Stimulated activated CD4-positive, alpha-beta T cell treated with anti-CD3 and anti-CD28 coated beads, Interleukin-15, amount 100 ng/mL, for 48 hours (primary cell): ENCODE measurements around the gene CDK9.

Experiments used
- DNase-seq, 2 donors: peaks; one replicate each; pipeline ENCODE4 v3.0.0-alpha.2; 2020; ENCODE audit warnings: low read depth in 2 of 2

CDK9 gene

GRCh38 chr9:127761491-127761956 is 24.3 kb upstream of the CDK9 start:
- no peak for DNase-seq

GRCh38 chr9:127762111-127762676 is 23.6 kb upstream of the CDK9 start:
- DNase-seq = no peak

DNA sequence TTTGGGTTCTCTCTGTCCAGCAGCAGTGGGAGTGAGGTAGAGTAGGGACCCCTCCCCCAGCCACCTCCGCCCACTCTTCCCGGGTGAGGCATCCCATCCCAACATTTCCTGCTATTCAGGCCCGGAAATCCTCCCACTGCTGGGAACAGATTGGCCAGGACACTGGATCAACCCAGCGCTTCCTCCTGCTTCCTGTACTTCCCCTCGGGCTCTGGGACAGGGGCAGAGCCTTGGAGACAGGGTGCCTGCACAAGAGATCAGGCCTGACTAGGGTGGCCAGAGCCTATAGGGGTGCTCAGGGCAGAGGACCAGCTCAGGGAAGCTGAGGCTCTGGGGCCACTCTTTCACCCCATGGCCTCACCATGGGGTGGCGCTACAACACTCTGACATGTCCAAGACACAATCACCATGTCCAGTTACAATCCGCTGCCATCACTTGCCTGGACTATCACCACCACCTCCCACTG is 21.9 kb upstream of the CDK9 start:
- DNase-seq = no peak

DNA sequence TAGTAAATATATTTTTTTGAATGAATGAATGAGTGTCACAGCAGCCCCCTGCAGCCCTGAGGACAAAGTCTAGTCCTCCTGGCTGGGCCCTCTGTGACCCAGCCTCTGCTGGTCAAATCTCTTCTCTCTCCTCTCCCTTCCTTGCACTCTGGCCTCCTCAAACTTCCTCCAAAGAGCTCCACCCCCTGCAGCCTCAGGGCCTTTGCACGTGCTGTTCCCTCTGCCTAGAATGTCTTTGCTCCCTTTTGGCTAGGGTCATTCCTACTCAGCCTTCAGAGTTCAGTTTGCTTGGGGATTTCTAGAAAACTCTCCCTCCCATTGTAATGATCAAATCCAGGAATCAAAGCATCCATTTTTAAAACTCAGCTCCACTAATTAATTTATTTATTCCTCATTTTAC is 20.4 kb upstream of the CDK9 start:
- no peak for DNase-seq

- DNase-seq = no peak
Observed at GRCh38 chr9:127767410-127767809, 18.4 kb upstream of the CDK9 start.

DNA sequence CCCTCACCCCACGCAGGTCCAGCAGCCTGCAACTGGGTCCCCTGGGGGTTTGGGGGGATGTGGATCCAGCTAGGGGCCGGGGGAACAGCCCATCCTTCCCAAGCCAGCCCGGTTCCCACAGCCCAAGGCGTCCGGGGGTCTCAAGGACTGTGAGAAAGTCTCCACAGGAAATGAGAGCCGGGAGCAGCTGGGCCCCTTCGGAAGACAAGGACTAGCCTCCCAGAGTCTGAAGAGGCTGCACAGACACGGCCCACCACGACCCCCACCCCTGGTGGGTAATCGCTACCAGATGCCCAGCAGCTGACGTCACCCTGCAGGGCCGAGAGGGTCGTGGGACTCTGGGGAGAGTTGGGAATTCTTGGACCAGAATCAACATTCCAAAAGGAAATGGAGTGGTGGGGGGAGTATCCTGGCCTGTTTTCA is 17.9 kb upstream of the CDK9 start:
- no peak for DNase-seq

DNA sequence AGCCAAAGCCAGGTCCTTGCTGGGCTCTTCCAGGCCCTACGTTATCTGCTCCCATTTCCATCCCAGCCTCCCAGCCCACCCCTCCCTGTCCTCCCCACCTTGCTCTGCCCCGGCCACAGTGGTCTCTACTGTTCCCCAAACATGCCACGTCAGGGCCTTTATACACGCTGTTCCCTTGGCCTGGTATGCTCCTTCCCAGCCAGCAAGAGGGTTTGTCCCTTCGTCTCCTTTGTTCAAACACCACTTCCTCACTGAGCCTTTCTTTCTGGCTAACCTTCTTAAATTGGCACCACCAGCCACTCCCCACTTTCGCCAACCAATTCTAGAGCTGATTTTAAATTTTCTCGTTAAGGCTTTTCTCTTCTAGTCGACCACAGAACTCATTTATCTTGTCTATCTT is 17.1 kb upstream of the CDK9 start:
- no peak for DNase-seq

DNA sequence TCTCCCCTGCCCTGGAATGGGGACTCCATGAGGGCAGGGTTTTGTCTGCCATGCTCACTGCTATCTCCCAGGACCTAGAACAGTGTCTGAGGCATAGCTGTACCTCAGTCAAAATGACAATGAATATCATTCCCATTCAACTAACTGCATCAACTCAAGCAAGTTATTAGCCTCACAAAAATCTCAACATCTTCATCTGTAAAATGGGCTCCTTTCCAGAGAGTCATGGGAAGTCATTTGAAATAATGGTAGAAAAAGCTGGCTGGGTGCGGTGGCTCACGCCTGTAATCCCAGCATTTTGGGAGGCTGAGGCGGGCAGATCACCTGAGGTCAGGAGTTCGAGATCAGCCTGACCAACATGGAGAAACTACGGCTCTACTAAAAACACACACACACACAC is 16.7 kb upstream of the CDK9 start:
- DNase-seq = no peak

DNA sequence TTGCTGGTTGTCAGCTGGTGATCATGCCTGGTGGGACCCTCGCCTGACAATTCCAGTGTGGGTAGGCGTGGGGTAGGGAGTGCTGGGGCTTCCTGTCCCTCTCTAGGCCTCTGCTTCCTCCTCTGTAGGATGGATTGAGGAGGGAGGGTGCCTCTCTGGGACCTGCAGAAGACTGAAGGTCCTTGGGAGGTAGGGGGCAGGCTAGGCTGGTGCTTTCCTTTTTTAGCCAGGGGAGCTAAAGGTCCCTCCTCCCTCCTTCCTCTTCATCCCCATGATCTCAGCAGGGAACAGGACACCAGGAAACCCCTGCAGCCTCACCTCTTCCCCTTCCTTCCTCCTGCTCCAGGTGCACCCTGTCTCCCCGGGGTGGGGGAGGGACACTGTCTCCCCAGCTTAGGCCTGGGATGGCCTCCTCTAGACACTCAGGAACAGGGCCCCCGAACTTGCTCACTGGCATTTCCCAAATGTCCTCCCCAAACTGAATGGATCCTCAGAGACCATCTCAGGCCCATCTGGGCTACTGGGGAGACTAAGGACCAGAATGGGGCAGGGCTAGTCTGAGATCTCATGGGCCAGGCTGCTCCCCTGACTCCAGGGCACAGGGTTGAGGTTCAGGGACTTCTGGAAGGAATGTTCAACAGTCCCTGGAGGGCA is 15.8 kb upstream of the CDK9 start:
- DNase-seq = no peak

DNA sequence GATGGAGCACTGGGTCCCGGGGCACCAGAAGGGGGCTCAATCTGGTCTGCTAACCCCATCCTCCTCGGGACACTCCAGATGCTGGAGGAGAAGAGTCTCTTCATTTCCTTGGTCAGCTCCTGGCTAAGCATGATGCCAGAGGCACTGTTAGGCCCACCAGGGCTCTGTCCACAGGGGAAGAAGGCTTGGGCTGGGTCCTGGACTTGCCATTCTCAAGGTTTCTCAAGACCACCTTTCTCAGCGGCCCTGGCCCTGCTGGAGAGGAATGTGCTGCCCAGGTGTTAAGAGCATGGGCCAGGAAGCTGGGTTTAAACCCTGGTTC is 15.3 kb upstream of the CDK9 start:
- DNase-seq = no peak

- peak; percentile 97 for DNase-seq
Observed at GRCh38 chr9:127770905-127771569, 14.8 kb upstream of the CDK9 start.

- DNase-seq = no peak
Observed at GRCh38 chr9:127771570-127772189, 14.2 kb upstream of the CDK9 start.

DNA sequence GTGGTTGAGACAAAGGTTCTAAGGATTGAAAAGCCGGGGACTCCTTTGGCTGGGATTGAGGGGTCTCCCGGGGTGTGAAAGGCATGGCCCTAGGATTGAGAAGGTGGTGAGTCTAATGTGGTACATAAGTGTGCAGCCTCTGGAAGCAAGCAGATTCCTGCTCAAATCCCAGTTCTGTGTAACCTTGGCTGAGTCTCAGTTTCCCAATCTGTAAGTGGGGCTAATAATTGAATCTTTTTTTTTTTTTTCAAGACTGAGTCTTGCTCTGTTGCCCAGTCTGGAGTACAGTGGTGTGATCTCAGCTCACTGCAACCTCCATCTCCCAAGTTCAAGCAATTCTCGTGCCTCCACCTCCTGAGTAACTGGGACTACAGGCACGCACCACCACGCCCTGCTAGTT is 13.2 kb upstream of the CDK9 start:
- no peak for DNase-seq

DNA sequence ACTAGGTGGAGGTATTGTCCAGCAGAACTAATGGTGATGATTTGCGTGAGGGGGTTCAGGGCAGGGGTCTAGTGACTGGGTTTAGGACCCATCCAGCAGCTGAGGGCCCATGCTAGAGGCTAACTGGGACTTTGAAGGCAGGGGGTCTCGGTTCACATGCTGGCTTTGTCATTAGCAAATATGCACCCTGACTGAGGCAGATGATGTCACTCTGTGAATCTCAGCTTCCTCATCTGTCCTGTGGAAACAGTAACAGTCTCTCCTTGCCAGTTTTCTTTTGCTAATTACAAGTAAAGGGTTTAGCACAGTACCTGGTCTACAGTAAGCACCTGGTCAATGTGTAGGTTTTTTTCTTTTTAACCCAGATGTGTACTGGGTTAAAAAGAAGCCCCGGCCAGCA is 12.6 kb upstream of the CDK9 start:
- DNase-seq = no peak

GRCh38 chr9:127773981-127774380 is 11.9 kb upstream of the CDK9 start:
- no peak for DNase-seq

GRCh38 chr9:127776195-127776923 is 9.5 kb upstream of the CDK9 start:
- DNase-seq = peak; percentile 61 to 75

GRCh38 chr9:127776924-127777289 is 8.9 kb upstream of the CDK9 start:
- DNase-seq = no peak

DNA sequence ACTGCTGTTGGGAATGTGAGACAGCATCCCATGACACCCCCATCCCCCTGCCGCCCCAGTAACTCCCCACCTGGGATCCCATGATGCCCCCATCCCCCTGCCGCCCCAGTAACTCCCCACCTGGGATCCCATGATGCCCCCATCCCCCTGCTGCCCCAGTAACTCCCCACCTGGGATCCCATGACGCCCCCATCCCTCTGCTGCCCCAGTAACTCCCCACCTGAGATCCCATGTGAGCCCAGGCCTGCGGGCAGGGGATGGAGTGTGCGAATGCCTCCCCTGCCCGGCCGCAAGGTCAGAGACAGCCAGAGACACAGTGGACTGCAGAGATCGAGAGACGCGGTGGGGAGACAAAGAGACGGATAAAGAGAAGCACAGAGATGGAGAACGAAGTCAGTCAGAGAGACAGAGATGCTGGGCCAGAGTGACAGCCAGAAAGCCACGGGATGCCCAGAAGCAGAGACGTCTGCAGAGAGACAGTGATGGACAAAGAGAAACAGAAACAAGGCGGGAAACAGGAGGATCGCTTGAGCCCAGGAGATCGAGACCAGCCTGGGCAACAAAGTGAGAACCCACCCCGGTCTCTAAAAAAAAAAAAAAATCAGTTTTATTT is 8.4 kb upstream of the CDK9 start:
- DNase-seq = no peak

GRCh38 chr9:127778280-127779135 is 7.3 kb upstream of the CDK9 start, which contains the start of gene SH2D3C:
Gene SH2D3C, minus strand, starts transcription at chr9:127778666. Its CDS starts 39 bp downstream, at chr9:127778627.
- DNase-seq = no peak

- DNase-seq = peak; percentile 58
Observed at GRCh38 chr9:127779136-127779981, 6.5 kb upstream of the CDK9 start.
